Naive thymus-derived CD4-positive, alpha-beta T cell (primary cell): ENCODE results near the gene LPP. TPM values are rescaled to one million over a fixed set of nuclear protein-coding genes. Genes with fewer than 3 reads are reported as not detected.

Experiments used
- ATAC-seq: fragments of 150-1000 bp; cut with Tn5 transposase; 2 replicates; pipeline ENCODE4 v1.10.0; 2021; ENCODE audit warnings: mild to moderate bottlenecking, moderate library complexity
- CTCF ChIA-PET: fragments of 350-600 bp; sonication (Branson Sonifier 250); formaldehyde crosslinking; loops from one replicate; lab custom pipeline; 2021; ENCODE audit warnings: antibody characterized with exemption; lab: Charles Lee
- POLR2A ChIA-PET: fragments of 350-600 bp; sonication (Branson Sonifier 250); formaldehyde crosslinking; loops from one replicate; lab custom pipeline; 2021; ENCODE audit warnings: antibody characterized with exemption, inconsistent platforms; lab: Charles Lee
- DNase-seq, 9 donors: peaks; one replicate each; pipeline versions ENCODE4 v3.0.0 to v3.0.0-alpha.2; 2020 to 2022; ENCODE audit warnings: mixed read lengths in 1 of 9
- H3K27ac ChIP-seq: one replicate; pipeline ENCODE4 v1.7.0; 2013; ENCODE audit warnings: mild to moderate bottlenecking, low read depth, low read length, moderate library complexity
- H3K27me3 ChIP-seq, 2 donors: one replicate each; pipeline ENCODE4 v1.7.0; 2013; ENCODE audit warnings: low read length in 2 of 2, mild to moderate bottlenecking in 2 of 2, moderate library complexity in 2 of 2; ENCODE audit not compliant: control insufficient read depth in 2 of 2, insufficient read depth in 2 of 2
- H3K36me3 ChIP-seq, 3 experiments: 1 replicate in 2 of 3; 2 replicates in 1 of 3; pipeline ENCODE4 v1.7.0; 2013; ENCODE audit warnings: low read length in 3 of 3, mild to moderate bottlenecking in 3 of 3, moderate library complexity in 1 of 3; ENCODE audit not compliant: insufficient read depth in 3 of 3, control insufficient read depth in 2 of 3
- H3K4me1 ChIP-seq, 2 donors: one replicate each; pipeline ENCODE4 v1.7.0; 2013; ENCODE audit warnings: low read length in 2 of 2, mild to moderate bottlenecking in 2 of 2, moderate library complexity in 1 of 2; ENCODE audit not compliant: control insufficient read depth in 2 of 2, insufficient read depth in 2 of 2
- H3K4me3 ChIP-seq: 2 replicates; pipeline ENCODE4 v1.7.0; 2013; ENCODE audit warnings: mild to moderate bottlenecking, low read length
- H3K9me3 ChIP-seq, 3 experiments: 1 replicate in 2 of 3; 2 replicates in 1 of 3; pipeline ENCODE4 v1.7.0; 2013; ENCODE audit warnings: low read length in 3 of 3; ENCODE audit not compliant: control insufficient read depth in 2 of 3
- H3K27ac Mint-ChIP-seq, 9 donors: one replicate each; pipeline ENCODE4 v1.8.0; 2020 to 2022; ENCODE audit warnings: mixed read lengths in 9 of 9, mild to moderate bottlenecking in 8 of 9, moderate library complexity in 5 of 9, inconsistent platforms in 2 of 9
- H3K27me3 Mint-ChIP-seq, 5 donors: one replicate each; pipeline ENCODE4 v1.8.0; 2021 to 2022; ENCODE audit warnings: mixed read lengths in 5 of 5, mild to moderate bottlenecking in 1 of 5
- H3K36me3 Mint-ChIP-seq, 5 donors: one replicate each; pipeline ENCODE4 v1.8.0; 2020 to 2022; ENCODE audit warnings: mixed read lengths in 5 of 5, mild to moderate bottlenecking in 3 of 5, inconsistent platforms in 1 of 5
- H3K4me1 Mint-ChIP-seq, 7 donors: one replicate each; pipeline ENCODE4 v1.8.0; 2020 to 2022; ENCODE audit warnings: mixed read lengths in 7 of 7, mild to moderate bottlenecking in 3 of 7, inconsistent platforms in 1 of 7
- H3K4me3 Mint-ChIP-seq, 10 donors: one replicate each; pipeline ENCODE4 v1.8.0; 2020 to 2022; ENCODE audit warnings: mild to moderate bottlenecking in 10 of 10, mixed read lengths in 10 of 10, moderate library complexity in 6 of 10, inconsistent platforms in 2 of 10
- H3K9me3 Mint-ChIP-seq, 11 donors: one replicate each; pipeline ENCODE4 v1.8.0; 2020 to 2022; ENCODE audit warnings: mixed read lengths in 11 of 11, mild to moderate bottlenecking in 4 of 11, inconsistent platforms in 1 of 11, moderate library complexity in 1 of 11
- intact Hi-C, 2 donors: fragments of 100-400 bp; cut with micrococcal nuclease; formaldehyde crosslinking; loops; one replicate each; pipeline ENCODE4 v1.15.1; 2023
- polyA plus RNA-seq, 2 donors: library from polyadenylated mRNA; unstranded; fragments of 300-500 nt; fragmentation: Illumina TruSeq; gene quantifications; one replicate each; pipeline ENCODE4 v1.2.3, GENCODE V29; 2021
- total RNA-seq, 6 experiments: library from RNA in 5 of 6; stranded (reverse) in 5 of 6; gene quantifications; 1 replicate in 5 of 6; 2 replicates in 1 of 6; pipeline ENCODE4 v1.2.3 and lab custom pipeline; 2021 to 2026

The LPP gene
- total and polyA plus RNA-seq, 7 experiments from 2014 or later: 10.3 to 95.2 (median 19.5) TPM

GRCh38 chr3:188749830-188750229, 595.9 kb downstream of the LPP start:
- ATAC-seq: no peak

DNA sequence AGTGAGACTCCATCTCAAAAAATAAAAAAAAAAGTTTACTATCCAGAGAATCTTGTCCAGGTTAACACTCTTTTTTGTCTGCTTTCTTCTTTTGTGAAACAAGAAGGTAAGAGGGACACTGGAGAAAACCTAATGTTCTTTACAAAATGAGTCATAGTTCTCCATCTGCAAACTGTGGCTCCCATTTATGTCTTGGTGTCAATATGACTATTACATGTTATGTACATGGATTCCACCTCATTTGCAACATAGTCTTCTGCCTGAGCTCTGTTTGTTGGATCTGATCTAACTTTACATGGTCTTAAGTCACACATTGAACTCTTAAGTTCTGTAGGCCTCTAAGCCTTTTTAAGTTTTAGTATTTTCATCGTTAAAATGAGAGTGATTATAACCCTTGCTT, 596.7 kb downstream of the LPP start:
- H3K27ac ChIP-seq: no peak overlapping the region
- no peak overlapping the region for H3K27ac Mint-ChIP-seq
- DNase-seq (no peak), ATAC-seq (no peak)
- POLR2A ChIA-PET: no interaction called here
- H3K4me1 Mint-ChIP-seq: peaks cover 0 to 17% (median 0%) of the 10 kb centered on the region in 7 donors
- no peaks in the 10 kb centered on the region for H3K27me3 Mint-ChIP-seq
- no peak overlapping the region for H3K4me3 ChIP-seq
- intact Hi-C loops: loop anchor here (5.0 to 10.0 kb wide), 2 partner anchors 37 to 284 kb away; no protein-coding TSS in a partner anchor
- no peaks in the 10 kb centered on the region for H3K27me3 ChIP-seq
- H3K36me3 ChIP-seq: no peaks in the 10 kb centered on the region
- CTCF ChIA-PET: interaction anchor here (2.5 kb wide), 1 partner anchor 1010 kb away, joined by 20 read pairs; no protein-coding TSS in a partner anchor
- H3K36me3 Mint-ChIP-seq: no peaks in the 10 kb centered on the region
- H3K9me3 Mint-ChIP-seq: no peaks in the 10 kb centered on the region
- no peaks in the 10 kb centered on the region for H3K9me3 ChIP-seq
- no peak overlapping the region for H3K4me3 Mint-ChIP-seq
- H3K4me1 ChIP-seq: no peaks in the 10 kb centered on the region

More at GRCh38 chr3:188749830-188750229, 595.9 kb downstream of the LPP start:
- Histone ChIP-seq H3K36me3 (no peaks in the 10 kb centered on the region), H3K4me3 (no peak overlapping the region), H3K27ac (no peak overlapping the region), H3K27me3 (no peaks in the 10 kb centered on the region), H3K9me3 (no peaks in the 10 kb centered on the region), H3K4me1 (no peaks in the 10 kb centered on the region)
- ChIA-PET POLR2A (interaction anchor here (1.3 kb wide), 1 partner anchor 1004 kb away, joined by 14 read pairs; the partner anchor contains the start of gene BCL6), CTCF (interaction anchor here (3.3 kb wide), 1 partner anchor 1010 kb away, joined by 52 read pairs; no protein-coding TSS in a partner anchor)
- H3K4me3 Mint-ChIP-seq: no peak overlapping the region
- no peak overlapping the region for H3K27ac Mint-ChIP-seq
- H3K27me3 Mint-ChIP-seq: no peaks in the 10 kb centered on the region
- intact Hi-C loops: loop anchor here (1.0 to 10.0 kb wide), 7 partner anchors 37 to 1008 kb away; no protein-coding TSS in a partner anchor
- no peak for DNase-seq
- peaks cover 0 to 17% (median 0%) of the 10 kb centered on the region in 7 donors for H3K4me1 Mint-ChIP-seq
- no peaks in the 10 kb centered on the region for H3K36me3 Mint-ChIP-seq
- no peaks in the 10 kb centered on the region for H3K9me3 Mint-ChIP-seq

DNA sequence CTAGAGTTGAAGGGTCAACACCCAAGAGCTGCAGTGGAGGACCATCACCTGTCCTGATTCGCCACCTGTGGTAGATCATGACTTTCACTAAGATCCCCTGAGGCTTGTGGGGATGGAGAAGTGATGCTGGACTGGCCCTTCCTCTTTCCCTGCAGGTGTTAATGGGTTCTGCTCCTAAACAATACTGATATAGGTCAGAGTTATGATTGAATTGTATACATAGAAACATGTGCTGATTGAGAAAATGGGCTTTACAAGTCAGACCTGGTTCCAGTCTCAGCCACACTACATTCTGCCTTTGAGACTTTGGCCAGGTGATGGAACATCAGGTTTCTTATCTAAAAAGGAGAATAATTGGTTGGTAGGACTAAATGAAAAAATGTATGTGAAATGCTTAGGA, 598.9 kb downstream of the LPP start:
- intact Hi-C loops: loop anchor here (1.0 to 10.0 kb wide), 3 partner anchors 32 to 282 kb away; no protein-coding TSS in a partner anchor
- Mint-ChIP-seq H3K36me3 (no peaks in the 10 kb centered on the region), H3K27ac (peak overlapping the region in 2 of 9 donors; percentile 5 to 26), H3K4me1 (peaks cover 0 to 17% (median 0%) of the 10 kb centered on the region in 7 donors), H3K27me3 (no peaks in the 10 kb centered on the region), H3K9me3 (peaks cover 0 to 2% (median 0%) of the 10 kb centered on the region in 11 donors), H3K4me3 (no peak overlapping the region)
- no peaks in the 10 kb centered on the region for H3K36me3 ChIP-seq
- POLR2A ChIA-PET: no interaction called here
- no peak overlapping the region for H3K27ac ChIP-seq
- CTCF ChIA-PET: interaction anchor here (2.5 kb wide), 1 partner anchor 1013 kb away, joined by 20 read pairs; no protein-coding TSS in a partner anchor
- no peaks in the 10 kb centered on the region for H3K4me1 ChIP-seq
- ATAC-seq: no peak
- H3K27me3 ChIP-seq: no peaks in the 10 kb centered on the region
- DNase-seq: no peak
- H3K4me3 ChIP-seq: no peak overlapping the region
- H3K9me3 ChIP-seq: no peaks in the 10 kb centered on the region

- no peaks in the 10 kb centered on the region for H3K36me3 Mint-ChIP-seq
- H3K27me3 Mint-ChIP-seq: no peaks in the 10 kb centered on the region
- DNase-seq (no peak), ATAC-seq (no peak)
- Histone ChIP-seq H3K27ac (no peak overlapping the region), H3K4me3 (no peak overlapping the region), H3K9me3 (no peaks in the 10 kb centered on the region), H3K36me3 (no peaks in the 10 kb centered on the region), H3K27me3 (no peaks in the 10 kb centered on the region), H3K4me1 (no peaks in the 10 kb centered on the region)
- ChIA-PET CTCF (interaction anchor here (0.6 kb wide), 1 partner anchor 200 kb away, joined by 4 read pairs; no protein-coding TSS in a partner anchor), POLR2A (interaction anchor here (0.8 kb wide), 1 partner anchor 11 kb away, joined by 3 read pairs; no protein-coding TSS in a partner anchor)
- no peak overlapping the region for H3K27ac Mint-ChIP-seq
- no peak overlapping the region for H3K4me3 Mint-ChIP-seq
- peaks cover 0 to 2% (median 0%) of the 10 kb centered on the region in 11 donors for H3K9me3 Mint-ChIP-seq
- peaks cover 0 to 17% (median 0%) of the 10 kb centered on the region in 7 donors for H3K4me1 Mint-ChIP-seq
- intact Hi-C loops: loop anchor here (5.0 to 10.0 kb wide), 2 partner anchors 33 to 281 kb away; no protein-coding TSS in a partner anchor
Observed at GRCh38 chr3:188754267-188754666, 600.3 kb downstream of the LPP start.

GRCh38 chr3:188756241-188756640, 602.3 kb downstream of the LPP start:
- H3K27ac Mint-ChIP-seq: no peak overlapping the region
- H3K4me3 Mint-ChIP-seq: no peak overlapping the region
- ATAC-seq (no peak), DNase-seq (no peak)
- H3K9me3 Mint-ChIP-seq: peaks cover 0 to 2% (median 0%) of the 10 kb centered on the region in 11 donors
- H3K4me3 ChIP-seq: no peak overlapping the region
- H3K9me3 ChIP-seq: no peaks in the 10 kb centered on the region
- H3K27ac ChIP-seq: no peak overlapping the region
- H3K27me3 ChIP-seq: no peaks in the 10 kb centered on the region
- no peaks in the 10 kb centered on the region for H3K27me3 Mint-ChIP-seq
- CTCF ChIA-PET: interaction anchor here (0.7 kb wide), 1 partner anchor 426 kb away, joined by 3 read pairs; no protein-coding TSS in a partner anchor
- H3K36me3 Mint-ChIP-seq: peaks cover 0 to 15% (median 8%) of the 10 kb centered on the region in 5 donors
- H3K4me1 ChIP-seq: no peaks in the 10 kb centered on the region
- H3K4me1 Mint-ChIP-seq: peaks cover 0 to 14% (median 0%) of the 10 kb centered on the region in 7 donors
- intact Hi-C loops: loop anchor here in 1 of 2 donors (10.0 kb wide), 1 partner anchor 279 kb away; no protein-coding TSS in a partner anchor
- POLR2A ChIA-PET: no interaction called here
- peaks cover 0 to 6% (median 0%) of the 10 kb centered on the region in 3 experiments for H3K36me3 ChIP-seq

DNA sequence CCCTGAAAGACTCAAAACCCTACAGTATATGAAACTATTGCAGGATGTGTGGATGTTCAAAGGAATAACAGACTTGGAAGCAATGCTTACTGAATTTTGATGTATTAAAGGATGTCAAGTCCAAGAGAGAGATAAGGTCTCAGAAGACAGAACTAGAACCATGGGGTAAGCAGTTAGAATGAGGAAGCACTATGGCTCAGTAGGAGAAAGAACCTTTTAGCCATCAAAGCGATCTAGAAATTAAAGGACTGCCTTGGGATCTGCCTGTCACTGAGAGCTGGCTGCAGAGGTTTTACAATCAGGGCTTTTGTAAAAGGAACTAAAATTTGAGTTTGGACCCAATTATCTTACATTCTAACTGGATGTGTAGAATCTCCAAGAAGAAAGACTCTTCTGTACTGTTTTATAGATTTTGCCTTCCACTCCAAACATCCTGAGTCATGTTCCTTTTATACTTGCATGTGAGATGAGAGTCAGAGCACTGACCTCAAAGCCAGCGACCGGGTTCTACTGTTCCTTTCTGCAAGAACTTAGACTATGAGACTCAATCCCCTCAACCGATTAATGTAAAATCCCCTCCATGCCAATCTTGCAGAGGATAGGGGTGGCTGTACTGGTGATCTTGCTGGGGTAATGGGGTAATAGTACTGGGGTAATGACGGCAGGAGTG, 605.5 kb downstream of the LPP start:
- CTCF ChIA-PET: no interaction called here
- H3K4me1 Mint-ChIP-seq: no peaks in the 10 kb centered on the region
- no peak for DNase-seq

More for the DNA sequence above, 605.5 kb downstream of the LPP start:
- Histone ChIP-seq H3K9me3 (no peaks in the 10 kb centered on the region), H3K36me3 (peaks cover 0 to 6% (median 0%) of the 10 kb centered on the region in 3 experiments), H3K4me3 (no peak overlapping the region), H3K4me1 (no peaks in the 10 kb centered on the region), H3K27ac (no peak overlapping the region), H3K27me3 (no peaks in the 10 kb centered on the region)
- Mint-ChIP-seq H3K27ac (peak overlapping the region in 1 of 9 donors; percentile 43), H3K27me3 (no peaks in the 10 kb centered on the region), H3K9me3 (peaks cover 0 to 2% (median 0%) of the 10 kb centered on the region in 11 donors), H3K4me3 (no peak overlapping the region), H3K36me3 (peaks cover 0 to 18% (median 10%) of the 10 kb centered on the region in 5 donors)
- POLR2A ChIA-PET: interaction anchor here (0.6 kb wide), 1 partner anchor 16 kb away, joined by 4 read pairs; no protein-coding TSS in a partner anchor
- ATAC-seq: no peak
- intact Hi-C loops: loop anchor here in 1 of 2 donors (10.0 kb wide), 1 partner anchor 275 kb away; no protein-coding TSS in a partner anchor
